HG03460 (cell line): ENCODE data around the gene AIFM3.

Source experiments
- ATAC-seq: cut with Tn5 transposase; IDR thresholded peaks from one replicate; pipeline ENCODE4 v1.9.1; 2021; ENCODE audit not compliant: unreplicated experiment

The AIFM3 gene

DNA sequence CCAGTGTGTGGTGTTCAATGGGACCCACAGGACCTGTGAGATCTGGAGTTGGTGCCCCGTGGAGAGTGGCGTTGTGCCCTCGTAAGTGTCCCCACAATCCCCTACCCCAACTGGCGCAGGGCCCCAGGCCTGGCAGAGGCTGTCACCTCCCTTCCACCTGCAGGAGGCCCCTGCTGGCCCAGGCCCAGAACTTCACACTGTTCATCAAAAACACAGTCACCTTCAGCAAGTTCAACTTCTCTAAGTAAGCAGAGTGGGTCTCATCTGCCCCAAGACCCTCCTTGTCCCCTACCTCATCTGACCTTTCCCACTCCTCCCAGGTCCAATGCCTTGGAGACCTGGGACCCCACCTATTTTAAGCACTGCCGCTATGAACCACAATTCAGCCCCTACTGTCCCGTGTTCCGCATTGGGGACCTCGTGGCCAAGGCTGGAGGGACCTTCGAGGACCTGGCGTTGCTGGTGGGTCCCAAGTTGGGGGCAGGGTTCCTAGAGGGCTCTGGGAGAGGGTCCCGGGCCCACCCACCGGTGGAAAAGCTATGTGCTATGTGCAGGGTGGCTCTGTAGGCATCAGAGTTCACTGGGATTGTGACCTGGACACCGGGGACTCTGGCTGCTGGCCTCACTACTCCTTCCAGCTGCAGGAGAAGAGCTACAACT is 56.0 kb downstream of the AIFM3 start:
- no peak for ATAC-seq

DNA sequence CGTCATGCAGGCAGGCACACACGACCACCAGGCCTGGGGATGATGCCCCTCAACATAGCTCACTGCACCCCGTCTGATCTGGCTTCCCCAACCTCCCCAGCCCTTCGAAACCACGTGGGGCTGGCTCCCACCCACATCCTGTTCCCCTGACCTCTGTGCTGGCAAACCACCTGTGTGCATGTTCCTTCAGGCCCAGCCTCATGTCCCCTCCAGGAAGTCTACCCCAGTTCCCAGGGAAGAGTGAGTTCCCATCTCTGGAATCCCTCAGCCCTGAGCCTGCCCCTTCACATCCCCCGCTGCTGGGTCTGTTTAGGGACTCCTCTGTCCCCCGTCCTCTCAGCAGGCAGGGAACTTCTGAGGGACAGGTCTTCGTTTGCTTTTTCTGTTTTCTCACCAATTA is 58.2 kb downstream of the AIFM3 start:
- no peak for ATAC-seq

DNA sequence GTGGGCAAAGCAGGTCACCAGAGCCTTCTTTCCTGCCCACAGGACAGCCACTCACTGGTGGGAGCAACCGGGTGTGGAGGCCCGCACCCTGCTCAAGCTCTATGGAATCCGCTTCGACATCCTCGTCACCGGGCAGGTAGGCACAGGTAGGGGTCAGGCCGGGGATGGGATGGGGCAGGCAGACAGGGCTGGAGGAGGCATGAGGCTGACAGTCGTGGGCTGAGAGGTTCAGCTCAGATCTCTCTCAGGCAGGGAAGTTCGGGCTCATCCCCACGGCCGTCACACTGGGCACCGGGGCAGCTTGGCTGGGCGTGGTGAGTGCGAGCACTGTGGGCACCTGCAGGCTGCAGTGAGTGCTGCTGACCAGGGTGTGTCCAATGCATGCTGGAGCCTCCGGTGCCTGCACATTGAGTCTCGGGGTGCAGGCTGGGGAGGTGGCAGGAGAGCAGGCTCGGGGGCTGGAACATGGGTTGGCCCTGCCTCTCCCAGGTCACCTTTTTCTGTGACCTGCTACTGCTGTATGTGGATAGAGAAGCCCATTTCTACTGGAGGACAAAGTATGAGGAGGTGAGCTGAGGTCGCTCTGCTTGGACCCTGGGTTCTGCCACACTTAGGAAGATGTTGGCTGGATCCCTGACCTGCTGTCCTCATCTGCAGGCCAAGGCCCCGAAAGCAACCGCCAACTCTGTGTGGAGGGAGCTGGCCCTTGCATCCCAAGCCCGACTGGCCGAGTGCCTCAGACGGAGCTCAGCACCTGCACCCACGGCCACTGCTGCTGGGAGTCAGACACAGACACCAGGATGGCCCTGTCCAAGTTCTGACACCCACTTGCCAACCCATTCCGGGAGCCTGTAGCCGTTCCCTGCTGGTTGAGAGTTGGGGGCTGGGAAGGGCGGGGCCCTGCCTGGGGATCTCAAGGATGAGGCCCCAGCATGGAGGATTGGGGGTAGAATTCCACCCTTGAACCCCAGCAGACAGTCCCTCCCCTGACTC is 59.0 kb downstream of the AIFM3 start:
- ATAC-seq, result no peak

DNA sequence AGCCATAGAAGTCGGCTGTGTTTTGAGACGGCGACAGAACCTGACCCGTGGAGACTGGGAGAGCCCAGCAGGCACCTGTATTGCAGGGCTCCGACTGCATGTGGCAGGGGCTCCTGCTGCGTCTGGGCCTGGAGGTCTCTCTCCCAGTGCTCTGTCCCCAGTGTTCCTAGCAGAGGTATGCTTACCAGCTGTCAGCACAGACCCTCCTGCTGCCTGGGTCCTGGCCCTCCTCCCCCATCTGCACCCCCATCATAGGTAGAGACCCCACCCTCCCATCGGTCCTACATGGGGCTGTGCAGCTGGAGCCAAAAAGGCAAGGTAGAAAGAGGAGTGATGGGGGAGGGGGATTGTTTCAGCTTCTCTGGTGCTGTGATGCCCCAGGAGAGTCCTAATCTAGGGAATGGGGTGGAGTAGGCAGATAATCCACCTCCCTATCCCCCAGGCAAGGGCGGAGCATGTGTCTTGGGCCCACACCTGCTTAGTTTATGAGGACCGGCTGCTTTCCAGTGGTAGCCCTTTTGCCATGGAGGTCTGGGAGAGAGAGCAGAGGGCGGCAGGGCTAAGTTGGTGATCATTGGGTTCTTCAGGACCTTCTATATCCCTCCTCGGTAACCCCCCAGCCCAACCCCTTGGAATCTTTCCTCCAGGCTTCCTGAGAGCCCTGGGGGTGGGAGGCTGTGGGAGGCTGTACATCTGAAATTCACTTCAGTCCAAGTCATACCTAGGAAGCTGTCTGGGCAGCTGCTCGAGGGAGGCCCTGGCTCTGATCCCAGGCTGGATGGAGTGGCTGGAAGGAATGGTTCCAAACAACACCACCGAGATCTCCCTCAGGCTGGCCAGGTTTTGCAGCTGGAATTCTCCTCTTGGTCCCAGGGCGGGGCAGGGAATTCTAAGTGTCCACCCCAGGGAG is 60.0 kb downstream of the AIFM3 start:
- ATAC-seq, result no peak

DNA sequence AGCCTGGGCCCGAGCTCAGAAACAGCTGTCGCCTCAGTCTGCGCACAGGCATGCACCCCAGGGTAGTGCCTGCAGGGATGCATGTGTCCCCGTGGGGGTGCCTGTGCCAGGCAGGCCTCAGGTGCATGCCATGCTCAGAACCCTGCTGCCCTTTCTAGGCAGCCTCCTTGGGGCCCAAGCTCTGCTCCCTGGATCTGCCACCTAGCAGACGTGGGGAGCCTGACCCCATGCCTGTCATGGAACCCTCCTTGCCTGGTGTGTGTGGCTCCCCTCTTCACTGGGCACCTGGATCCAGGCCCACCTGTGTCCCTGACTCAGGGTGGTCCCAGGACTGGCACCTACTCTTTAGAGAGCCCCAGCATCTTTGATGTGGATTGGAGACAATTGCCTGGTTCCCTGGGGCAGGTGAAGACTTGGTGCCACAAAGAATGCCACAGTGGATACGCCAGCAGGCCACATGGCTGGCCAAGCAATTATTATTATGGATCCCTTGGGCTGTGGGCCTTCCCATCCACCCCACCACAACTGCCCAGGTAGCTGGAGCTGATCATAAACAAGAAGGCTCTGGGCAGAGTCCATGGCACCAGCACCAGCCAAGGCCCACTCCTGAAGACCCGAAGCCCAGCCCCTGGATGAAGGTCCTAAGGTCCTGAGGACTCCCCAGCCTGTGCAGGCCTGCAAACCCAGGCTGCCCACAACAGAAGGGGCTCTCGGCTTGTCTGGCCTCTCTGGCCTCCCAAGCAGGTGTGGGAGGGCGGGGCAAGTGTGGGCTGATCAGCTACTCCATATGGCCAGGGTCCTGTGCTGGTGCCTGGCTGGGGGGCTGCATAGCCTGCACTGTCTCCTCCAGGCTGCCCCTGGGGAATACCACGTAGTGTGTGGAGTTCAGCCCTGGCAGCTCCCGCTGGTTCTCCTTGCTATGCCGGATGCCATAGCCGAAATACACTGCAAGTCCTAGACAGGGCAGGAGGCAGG is 61.5 kb downstream of the AIFM3 start:
- no peak for ATAC-seq

DNA sequence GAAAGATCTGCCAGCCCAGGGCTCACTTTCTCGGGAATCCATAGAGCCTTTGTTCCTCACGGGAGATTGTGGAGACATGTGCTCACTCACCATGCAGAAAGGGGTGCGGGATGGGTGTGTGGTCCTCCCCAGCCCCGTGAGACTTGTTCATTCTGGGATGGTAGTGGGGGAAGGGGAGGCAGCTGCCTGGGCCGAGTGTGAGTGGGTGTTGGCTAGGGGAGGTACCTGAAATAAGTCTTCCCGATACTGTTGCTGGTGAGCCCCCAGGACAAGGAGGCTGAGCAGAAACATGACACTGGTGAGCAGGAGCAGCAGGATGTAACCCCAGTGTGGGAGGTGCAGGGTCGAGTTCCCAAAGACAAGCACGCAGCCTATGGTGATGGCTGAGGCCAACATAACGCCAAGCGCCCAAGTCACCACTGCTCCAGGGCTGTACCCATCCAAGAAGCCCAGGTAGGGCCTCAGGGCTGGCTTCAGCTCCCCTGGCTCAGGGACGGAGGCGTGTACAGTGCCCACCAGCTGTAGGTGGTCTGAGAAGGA is 62.5 kb downstream of the AIFM3 start:
- no peak for ATAC-seq

DNA sequence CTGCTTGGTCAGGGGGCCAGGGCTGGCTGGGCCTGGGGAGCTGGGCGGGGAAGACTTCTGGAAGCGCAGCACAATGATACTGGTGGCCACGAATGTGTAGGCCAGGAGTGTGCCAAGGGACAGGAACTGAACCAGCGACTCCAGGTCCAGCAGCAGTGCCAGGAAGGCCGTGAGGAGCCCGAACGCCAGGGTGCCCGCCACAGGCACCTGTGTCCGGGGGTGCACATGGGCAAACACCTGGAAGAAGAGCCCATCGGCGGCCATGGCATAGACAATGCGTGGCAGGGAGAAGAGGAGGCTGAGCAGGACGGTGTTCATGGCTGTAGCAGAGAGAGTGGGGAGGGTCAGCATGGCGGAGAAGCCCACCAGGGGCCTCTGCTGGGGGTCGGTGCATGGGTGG is 63.0 kb downstream of the AIFM3 start:
- ATAC-seq, result no peak
